Muscle of leg (tissue), 11 donors: ENCODE results near the gene EFEMP2. TPM values are rescaled to one million over a fixed set of nuclear protein-coding genes. Genes with fewer than 3 reads are reported as not detected.

Source experiments
- DNase-seq: peaks from one replicate; pipeline ENCODE4 v3.0.0; 2013
- H3K27ac ChIP-seq: one replicate; pipeline ENCODE4 v1.5.1; 2013; ENCODE audit warnings: mild to moderate bottlenecking, low read length, control low read depth
- H3K27me3 ChIP-seq: one replicate; pipeline ENCODE4 v1.6.1; 2013; ENCODE audit warnings: low read length; ENCODE audit not compliant: control insufficient read depth, insufficient read depth
- H3K36me3 ChIP-seq: one replicate; pipeline ENCODE4 v1.6.1; 2013; ENCODE audit warnings: low read length; ENCODE audit not compliant: control insufficient read depth, insufficient read depth
- H3K4me1 ChIP-seq: one replicate; pipeline ENCODE4 v1.6.1; 2013; ENCODE audit warnings: low read length; ENCODE audit not compliant: control insufficient read depth, insufficient read depth
- H3K4me3 ChIP-seq: one replicate; pipeline ENCODE4 v1.5.1; 2013; ENCODE audit warnings: low read length, control low read depth
- H3K9me3 ChIP-seq: replicated peaks from 2 replicates; pipeline ENCODE4 v1.6.1; 2013; ENCODE audit warnings: low read depth, low read length; ENCODE audit not compliant: control insufficient read depth
- WGBS: methylation state at CpG from one replicate; pipeline ENCODE4 v1.1.5; 2013; ENCODE audit warnings: missing lambda C conversion rate; ENCODE audit not compliant: insufficient coverage; 5-methylcytosine and 5-hydroxymethylcytosine counted together
- polyA plus RNA-seq, 8 donors: library from polyadenylated mRNA; unstranded; fragments of 120-200 nt; gene quantifications; one replicate each; pipeline versions ENCODE4 v1.2.1 to v1.2.3, GENCODE V29; 2013; ENCODE audit warnings: inconsistent platforms in 1 of 8, low replicate concordance in 1 of 8; ENCODE audit not compliant: insufficient read length in 8 of 8, insufficient read depth in 1 of 8
- total RNA-seq: library from RNA; stranded (reverse); fragments of 120-200 nt; gene quantifications from one replicate; pipeline ENCODE4 v1.2.4, GENCODE V29; 2013

EFEMP2 gene
- total and polyA plus RNA-seq, 9 donors, result 73.9 to 138 (median 113) TPM

GRCh38 chr11:65917434-65918210 lies 45.0 kb upstream of the EFEMP2 start:
- Histone ChIP-seq H3K9me3 (no peaks in the 10 kb centered on the region), H3K4me3 (peak overlapping the region; percentile 100), H3K36me3 (peaks cover 30% of the 10 kb centered on the region), H3K4me1 (peaks cover 51% of the 10 kb centered on the region), H3K27me3 (no peaks in the 10 kb centered on the region), H3K27ac (peak overlapping the region; percentile 86)
- peak; percentile 18 for DNase-seq
- 85% methylated on average over 32 of the region's 35 CpGs for WGBS

GRCh38 chr11:65917077-65917433 lies 44.5 kb upstream of the EFEMP2 start:
- Histone ChIP-seq H3K27me3 (no peaks in the 10 kb centered on the region), H3K4me1 (peaks cover 53% of the 10 kb centered on the region), H3K36me3 (peaks cover 24% of the 10 kb centered on the region), H3K27ac (no peak overlapping the region), H3K9me3 (no peaks in the 10 kb centered on the region), H3K4me3 (no peak overlapping the region)
- 83% methylated on average over 3 of the region's 3 CpGs for WGBS
- peak; percentile 25 for DNase-seq

GRCh38 chr11:65916391-65916790 lies 43.8 kb upstream of the EFEMP2 start:
- Histone ChIP-seq H3K36me3 (peaks cover 21% of the 10 kb centered on the region), H3K27me3 (peaks cover 4% of the 10 kb centered on the region), H3K4me1 (peaks cover 60% of the 10 kb centered on the region), H3K9me3 (no peaks in the 10 kb centered on the region), H3K4me3 (no peak overlapping the region), H3K27ac (no peak overlapping the region)
- 40% methylated on average over 2 of the region's 7 CpGs for WGBS
- DNase-seq, result no peak

- Histone ChIP-seq H3K36me3 (peaks cover 18% of the 10 kb centered on the region), H3K9me3 (no peaks in the 10 kb centered on the region), H3K4me1 (peaks cover 59% of the 10 kb centered on the region), H3K4me3 (no peak overlapping the region), H3K27me3 (peaks cover 4% of the 10 kb centered on the region), H3K27ac (peak overlapping the region; percentile 21)
- DNase-seq, result peak; percentile 42
- 47% methylated on average over 7 of the region's 13 CpGs for WGBS
Observed at GRCh38 chr11:65915821-65916251, 43.2 kb upstream of the EFEMP2 start.

- Histone ChIP-seq H3K27ac (no peak overlapping the region), H3K4me3 (no peak overlapping the region), H3K9me3 (no peaks in the 10 kb centered on the region), H3K27me3 (peaks cover 7% of the 10 kb centered on the region), H3K4me1 (peaks cover 54% of the 10 kb centered on the region), H3K36me3 (peaks cover 14% of the 10 kb centered on the region)
- WGBS, result 63% methylated on average over 9 of the region's 10 CpGs
- DNase-seq, result no peak
Observed at GRCh38 chr11:65915101-65915820, 42.7 kb upstream of the EFEMP2 start.

GRCh38 chr11:65912845-65913244 lies 40.2 kb upstream of the EFEMP2 start:
- DNase-seq, result peak; percentile 18
- Histone ChIP-seq H3K4me3 (no peak overlapping the region), H3K36me3 (peaks cover 12% of the 10 kb centered on the region), H3K27ac (no peak overlapping the region), H3K4me1 (peaks cover 44% of the 10 kb centered on the region), H3K27me3 (peaks cover 22% of the 10 kb centered on the region), H3K9me3 (no peaks in the 10 kb centered on the region)
- 63% methylated on average over 3 of the region's 4 CpGs for WGBS

- 7% methylated on average over 7 of the region's 14 CpGs for WGBS
- Histone ChIP-seq H3K4me1 (peaks cover 35% of the 10 kb centered on the region), H3K9me3 (no peaks in the 10 kb centered on the region), H3K4me3 (no peak overlapping the region), H3K27me3 (peaks cover 28% of the 10 kb centered on the region), H3K27ac (no peak overlapping the region), H3K36me3 (peaks cover 3% of the 10 kb centered on the region)
- peak; percentile 78 for DNase-seq
Observed at GRCh38 chr11:65911682-65912568, 39.3 kb upstream of the EFEMP2 start.

GRCh38 chr11:65907878-65908277 lies 35.3 kb upstream of the EFEMP2 start:
- H3K4me1 ChIP-seq, result peaks cover 14% of the 10 kb centered on the region
- H3K4me3 ChIP-seq, result no peak overlapping the region
- H3K36me3 ChIP-seq, result no peaks in the 10 kb centered on the region
- DNase-seq, result no peak
- H3K9me3 ChIP-seq, result no peaks in the 10 kb centered on the region
- 65% methylated on average over 5 of the region's 6 CpGs for WGBS
- H3K27me3 ChIP-seq, result peaks cover 51% of the 10 kb centered on the region
- no peak overlapping the region for H3K27ac ChIP-seq

GRCh38 chr11:65906602-65907001 lies 34.0 kb upstream of the EFEMP2 start:
- Histone ChIP-seq H3K9me3 (no peaks in the 10 kb centered on the region), H3K27me3 (peaks cover 58% of the 10 kb centered on the region), H3K36me3 (no peaks in the 10 kb centered on the region), H3K4me3 (no peak overlapping the region), H3K4me1 (peaks cover 4% of the 10 kb centered on the region), H3K27ac (no peak overlapping the region)
- 87% methylated on average over 5 of the region's 5 CpGs for WGBS
- DNase-seq, result no peak

GRCh38 chr11:65903715-65904114 lies 31.1 kb upstream of the EFEMP2 start:
- H3K27me3 ChIP-seq, result peaks cover 71% of the 10 kb centered on the region
- H3K4me3 ChIP-seq, result no peak overlapping the region
- WGBS, result 60% methylated on average over 6 of the region's 8 CpGs
- H3K9me3 ChIP-seq, result no peaks in the 10 kb centered on the region
- H3K36me3 ChIP-seq, result no peaks in the 10 kb centered on the region
- no peak overlapping the region for H3K27ac ChIP-seq
- H3K4me1 ChIP-seq, result peaks cover 14% of the 10 kb centered on the region
- DNase-seq, result no peak
